Activated CD8-positive, alpha-beta memory T cell treated with anti-CD3 and anti-CD28 coated beads for 48 hours (primary cell): Measurements from ENCODE around the gene AHRR.
A peak's percentile ranks its signal among the peaks of the same experiment; 100 is the strongest.
"Not testable (repeated sequence)": the region's sequence is repeated elsewhere in the genome, so short reads cannot be mapped to it uniquely, and the experiment has no call there.

ENCODE experiments used
- DNase-seq, 3 experiments: peaks; one replicate each; pipeline ENCODE4 v3.0.0-alpha.2; 2020; ENCODE audit warnings: low read depth in 2 of 3, low spot score in 2 of 3

The AHRR gene

DNA sequence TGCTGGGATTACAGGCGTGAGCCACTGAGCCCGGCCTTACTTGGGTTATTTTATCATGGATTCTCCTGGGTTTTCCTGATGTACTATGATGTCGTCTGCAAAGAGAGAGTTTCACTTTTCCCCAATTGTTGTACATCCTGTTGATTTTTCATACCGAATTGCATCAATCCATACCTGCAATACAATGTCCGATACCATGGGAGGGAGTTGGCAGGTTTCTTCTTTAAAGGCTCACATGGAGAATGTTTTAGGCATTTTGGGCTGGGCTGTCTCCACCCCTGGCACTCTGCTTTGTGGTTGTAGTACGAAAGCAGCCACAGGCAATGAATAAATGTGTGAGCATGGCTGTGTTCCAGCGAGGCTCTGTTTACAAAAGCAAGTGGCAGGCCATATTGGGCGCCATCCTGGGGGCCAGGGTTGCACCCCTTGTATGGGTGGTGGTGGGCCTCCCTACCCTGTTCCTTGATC lies 86.3 kb downstream of the AHRR start:
- no peak for DNase-seq

DNA sequence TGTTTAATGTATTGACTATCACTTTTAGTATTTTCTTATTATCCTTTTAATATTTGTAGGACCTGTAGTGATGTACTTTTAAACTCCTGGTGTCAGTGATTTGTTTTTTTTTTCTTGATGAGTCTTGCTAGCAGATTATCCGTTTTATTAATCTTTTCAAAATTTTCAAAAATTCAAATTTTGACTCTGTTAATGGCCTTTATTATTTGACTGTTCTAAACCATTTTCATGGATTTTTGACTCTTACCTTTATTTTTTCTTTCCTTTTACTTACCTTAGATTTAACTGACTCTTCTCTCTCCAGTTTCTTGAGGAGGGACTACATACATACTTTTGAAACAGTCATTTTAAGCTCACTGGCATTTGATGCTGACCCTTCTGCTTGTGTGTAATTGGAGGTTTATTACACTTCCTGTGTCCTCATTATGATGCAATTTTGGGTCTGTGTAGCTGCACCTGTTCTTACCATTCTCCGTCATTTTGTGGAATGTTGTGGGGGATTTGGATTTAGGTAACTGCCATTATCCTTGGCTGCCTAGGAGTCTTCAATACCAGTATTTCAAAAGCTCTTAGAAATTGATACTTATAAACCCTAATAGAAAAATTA lies 89.5 kb downstream of the AHRR start:
- DNase-seq = no peak

DNA sequence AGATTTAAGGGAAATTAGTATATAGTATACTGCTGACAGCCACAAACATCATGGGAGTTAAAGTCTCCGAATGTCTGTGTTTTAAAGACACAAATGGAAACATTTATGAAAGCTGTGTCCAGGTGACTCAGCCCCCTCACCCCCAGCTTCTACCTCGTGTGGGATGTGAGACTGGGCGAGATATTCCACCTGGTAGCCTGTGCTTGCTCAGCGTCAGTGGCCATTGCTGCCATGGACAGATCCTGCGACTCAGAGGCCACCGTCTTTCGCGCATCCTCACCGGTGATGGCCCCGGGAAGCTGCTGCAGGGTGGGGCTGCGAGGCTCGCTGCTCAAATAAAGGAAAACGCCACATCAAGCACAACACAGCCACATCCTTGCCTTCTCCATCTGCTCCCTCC lies 90.2 kb downstream of the AHRR start:
- DNase-seq = peak in 2 of 3 experiments; percentile 23 to 36

DNA sequence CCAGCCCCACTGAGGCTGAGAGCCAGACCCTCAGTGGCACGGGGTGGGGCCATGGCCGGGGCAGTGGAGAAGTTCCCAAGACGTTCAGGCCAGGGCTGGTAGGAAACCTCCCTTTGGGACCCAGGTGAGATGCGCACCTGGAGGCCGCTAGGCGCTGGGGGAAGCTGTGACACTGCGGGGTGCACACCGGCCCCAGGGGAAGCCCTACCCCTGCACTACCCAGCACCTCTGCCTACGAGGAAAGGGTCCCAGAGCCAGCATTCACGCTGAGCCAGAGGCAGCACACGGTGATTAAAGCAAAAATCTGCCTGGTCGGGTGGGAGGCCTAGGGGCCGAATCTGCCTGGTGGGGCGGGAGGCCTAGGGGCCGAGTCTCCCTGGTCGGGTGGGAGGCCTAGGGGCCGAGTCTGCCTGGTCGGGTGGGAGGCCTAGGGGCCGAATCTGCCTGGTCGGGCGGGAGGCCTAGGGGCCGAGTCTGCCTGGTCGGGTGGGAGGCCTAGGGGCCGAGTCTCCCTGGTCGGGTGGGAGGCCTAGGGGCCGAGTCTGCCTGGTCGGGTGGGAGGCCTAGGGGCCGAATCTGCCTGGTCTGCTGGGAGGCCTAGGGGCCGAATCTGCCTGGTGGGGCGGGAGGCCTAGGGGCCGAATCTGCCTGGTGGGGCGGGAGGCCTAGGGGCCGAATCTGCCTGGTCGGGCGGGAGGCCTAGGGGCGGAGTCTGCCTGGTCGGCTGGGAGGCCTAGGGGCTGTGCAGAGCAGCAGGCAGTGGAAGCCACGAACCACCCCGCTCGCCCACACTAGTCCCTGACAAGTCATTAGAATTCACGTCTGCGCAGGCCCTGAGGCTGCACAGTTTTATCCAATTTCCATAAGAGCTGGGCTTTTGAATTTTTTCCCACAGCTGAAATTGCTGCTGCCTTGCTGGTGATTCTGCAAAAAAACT lies 93.7 kb downstream of the AHRR start:
- DNase-seq = not testable (repeated sequence)

DNA sequence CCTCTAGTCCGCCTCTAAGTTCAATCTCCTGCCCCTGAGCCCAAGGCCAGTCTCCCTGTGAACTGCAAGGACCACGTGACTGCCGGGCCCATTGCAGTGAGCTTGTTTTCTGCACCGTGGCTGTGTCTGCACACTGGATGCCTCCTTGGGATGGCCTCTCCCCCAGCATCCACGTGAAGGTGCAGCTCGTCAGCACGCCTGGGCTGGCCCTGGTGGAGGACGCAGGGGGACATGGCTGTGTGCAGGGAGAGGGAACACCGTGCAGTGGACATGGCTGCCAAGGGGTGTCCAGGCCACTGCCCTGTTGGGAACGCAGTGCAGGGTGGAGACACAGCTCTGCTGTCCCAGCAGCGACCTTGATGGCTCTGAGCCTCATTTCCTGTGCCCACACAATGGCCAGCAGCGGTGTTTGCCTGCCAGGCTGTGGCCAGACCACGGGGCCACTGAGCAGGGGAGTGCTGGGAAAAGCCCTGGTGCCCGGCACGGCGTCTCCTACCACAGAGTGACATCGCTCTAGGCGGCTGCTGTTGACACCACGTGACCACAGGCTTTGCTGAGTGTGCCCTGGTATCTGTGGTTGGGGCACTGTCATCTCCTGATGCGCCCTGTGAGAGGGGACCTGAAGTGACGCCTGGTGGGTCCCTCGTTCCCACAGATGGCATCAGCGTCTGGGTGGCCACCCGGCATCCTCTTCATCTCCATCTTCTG lies 94.6 kb downstream of the AHRR start:
- no peak for DNase-seq

DNA sequence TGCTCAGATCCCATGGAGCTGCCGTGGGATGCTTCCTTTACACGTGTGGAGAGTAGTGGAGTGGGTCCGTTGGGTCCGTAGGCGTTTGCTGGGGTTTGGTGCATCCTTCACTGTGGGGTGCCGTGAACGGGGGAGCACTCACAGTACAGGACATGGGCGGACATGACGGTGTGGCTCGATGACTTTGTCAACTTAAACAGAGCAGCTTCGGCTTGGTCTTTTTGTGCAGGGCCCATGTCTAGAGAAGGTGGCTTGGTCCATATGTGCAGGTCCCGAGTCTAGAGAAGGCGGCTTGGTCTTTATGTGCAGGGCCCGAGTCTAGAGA lies 95.1 kb downstream of the AHRR start:
- DNase-seq = no peak

DNA sequence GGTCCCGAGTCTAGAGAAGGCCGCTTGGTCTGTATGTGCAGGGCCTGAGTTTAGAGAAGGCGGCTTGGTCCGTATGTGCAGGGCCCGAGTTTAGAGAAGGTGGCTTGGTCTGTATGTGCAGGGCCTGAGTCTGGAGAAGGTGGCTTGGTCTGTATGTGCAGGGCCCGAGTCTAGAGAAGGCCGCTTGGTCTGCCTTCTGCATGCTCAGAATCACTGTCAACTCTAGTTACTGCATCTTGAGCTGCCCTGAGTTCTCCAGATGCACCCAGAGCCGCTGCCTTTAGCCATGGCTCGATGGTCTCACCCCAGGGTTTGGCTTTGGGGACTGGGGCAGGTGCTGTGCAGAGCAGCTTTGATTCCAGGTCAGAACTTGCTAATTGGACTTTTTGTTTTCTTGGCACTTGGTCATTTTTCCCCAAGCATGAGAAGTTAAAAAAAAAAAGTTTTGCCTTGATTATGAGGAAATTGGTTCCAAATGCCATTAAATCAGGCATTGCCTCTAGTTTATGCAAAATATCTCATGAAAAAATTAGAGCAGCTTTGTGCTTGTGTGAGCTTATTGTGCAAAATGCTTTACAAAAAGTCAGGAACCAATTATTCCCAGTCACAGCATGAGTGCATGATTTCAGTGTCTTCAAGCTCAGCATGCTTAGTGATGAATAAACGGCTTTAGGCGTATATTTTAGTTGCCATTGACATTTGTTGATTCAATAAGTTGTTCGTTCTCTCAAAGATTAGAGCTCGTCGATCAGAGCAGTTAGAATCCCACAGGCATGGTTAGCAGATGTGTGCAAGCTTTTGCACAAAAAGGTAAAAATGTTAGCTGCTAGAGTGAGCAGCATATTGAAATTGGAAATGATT lies 96.0 kb downstream of the AHRR start:
- no peak for DNase-seq

DNA sequence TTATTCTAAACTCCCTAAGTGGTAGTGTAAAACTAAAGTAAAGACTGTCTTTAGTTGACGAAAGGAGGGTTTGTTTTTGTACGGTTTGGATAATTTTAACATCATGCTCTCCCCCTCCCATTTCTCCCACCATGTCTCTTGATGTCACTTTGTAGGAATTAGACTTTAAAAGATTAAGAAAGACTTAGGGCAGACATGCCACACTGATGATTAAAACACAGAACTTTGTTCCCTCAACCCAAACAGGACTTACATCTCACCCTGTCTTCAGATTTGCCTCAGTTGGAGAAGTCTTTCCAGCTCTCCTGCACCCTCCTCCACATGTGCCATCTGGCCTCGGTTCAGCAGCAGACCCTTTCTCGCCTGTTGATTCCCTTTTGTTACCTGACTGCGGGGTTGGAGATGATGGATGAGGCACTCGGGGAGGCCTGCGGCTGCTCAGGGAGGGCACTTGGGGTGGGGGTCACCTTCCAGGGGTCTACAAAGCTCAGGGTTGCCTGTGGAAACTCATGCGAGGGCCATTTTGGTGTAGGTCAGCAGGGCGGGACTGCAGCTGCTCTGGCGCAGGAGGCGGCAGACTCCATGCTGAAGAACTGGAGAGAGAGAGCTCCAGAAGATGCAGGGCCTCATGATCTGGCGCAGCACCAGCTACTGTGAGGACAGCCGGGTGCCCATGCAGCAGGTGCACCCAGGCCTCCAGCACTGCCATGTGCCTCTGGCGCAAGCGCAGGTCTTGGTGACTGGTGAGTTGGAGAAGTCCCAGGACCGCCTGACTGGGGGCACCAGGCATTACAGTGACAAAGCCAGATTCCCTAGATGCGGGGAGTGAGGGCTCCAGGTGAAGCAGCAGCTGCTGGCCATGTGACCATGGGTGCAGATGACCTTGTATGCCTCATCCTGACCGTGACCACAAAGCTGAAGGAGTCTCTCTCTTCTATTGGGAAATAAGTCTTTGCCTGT lies 96.9 kb downstream of the AHRR start:
- no peak for DNase-seq

DNA sequence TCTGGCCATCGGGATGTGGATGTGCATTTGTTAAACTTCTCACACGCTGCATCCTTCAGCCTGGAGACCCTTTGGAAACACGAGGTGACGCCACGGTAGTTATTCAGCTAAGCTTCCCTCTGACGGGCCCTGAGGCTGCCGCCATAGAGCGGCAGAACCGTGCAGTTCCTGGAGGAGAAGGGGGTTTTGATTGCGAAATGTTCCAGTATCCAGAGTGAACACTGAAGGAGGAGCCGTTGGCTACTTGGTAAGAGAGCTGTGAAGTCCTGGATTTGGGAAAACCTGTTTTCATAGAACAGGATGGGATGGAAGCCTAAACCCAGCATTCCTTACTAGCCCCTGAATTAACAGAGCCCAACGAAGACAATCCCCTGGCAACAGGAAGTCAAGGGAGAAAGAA lies 98.5 kb downstream of the AHRR start:
- no peak for DNase-seq

DNA sequence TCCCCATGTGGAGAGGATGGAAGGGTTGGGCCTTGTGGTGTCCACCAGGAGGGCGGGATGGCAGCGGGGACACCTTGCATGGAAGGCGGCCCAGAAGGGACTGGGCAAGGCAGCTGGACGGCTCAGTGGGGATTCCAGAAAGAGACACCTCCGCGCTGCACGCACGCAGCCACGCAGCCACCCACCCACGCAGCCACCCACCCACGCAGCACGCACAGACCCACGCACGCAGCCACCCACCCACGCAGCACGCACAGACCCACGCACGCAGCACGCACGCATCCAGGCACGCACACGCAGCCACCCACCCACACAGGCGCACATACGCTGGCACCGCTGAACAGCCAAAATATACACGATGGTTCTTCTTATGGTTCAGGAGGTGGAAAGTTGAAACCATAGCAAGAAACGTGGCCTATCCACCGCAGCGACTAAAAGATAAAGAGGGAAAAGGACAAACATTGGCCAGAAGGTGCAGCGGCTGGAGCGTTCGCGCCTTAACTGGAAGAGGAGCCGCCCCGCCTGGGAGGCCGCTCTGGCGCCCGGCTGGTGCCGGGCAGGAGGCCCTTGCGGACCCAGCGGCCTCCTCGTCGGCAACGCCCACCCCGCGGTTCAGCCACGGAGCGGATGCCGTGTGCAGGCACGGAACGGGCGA lies 99.2 kb downstream of the AHRR start:
- DNase-seq = no peak

DNA sequence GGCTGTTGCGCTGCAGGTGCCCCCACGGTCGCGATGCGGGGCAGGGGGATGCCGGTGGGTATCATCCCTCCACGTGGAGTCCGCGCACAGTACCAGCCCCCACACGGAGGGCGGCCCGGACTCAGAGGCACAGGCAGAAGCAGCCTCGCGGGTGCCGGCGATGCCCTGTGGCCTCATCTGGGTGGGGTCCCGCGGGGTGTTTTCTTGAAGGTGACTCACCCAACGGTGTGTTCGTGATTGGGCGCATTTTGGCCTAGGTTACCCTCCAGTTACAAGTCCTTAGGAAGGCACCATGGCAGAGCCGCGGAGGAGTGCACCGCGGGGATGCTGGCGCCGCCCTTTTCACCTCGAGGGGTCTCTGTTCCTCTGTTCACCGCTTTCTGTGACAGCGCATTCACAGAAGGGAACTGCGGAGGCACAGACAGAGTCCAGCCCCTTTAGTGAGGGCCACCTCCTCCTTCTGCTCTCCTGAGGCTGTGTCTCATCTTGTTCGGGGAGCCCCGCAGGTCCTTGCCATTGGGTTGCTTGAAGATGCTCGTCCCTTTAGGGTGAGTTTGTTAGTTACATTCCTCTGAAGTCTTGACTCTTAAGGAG lies 99.9 kb downstream of the AHRR start:
- no peak for DNase-seq

DNA sequence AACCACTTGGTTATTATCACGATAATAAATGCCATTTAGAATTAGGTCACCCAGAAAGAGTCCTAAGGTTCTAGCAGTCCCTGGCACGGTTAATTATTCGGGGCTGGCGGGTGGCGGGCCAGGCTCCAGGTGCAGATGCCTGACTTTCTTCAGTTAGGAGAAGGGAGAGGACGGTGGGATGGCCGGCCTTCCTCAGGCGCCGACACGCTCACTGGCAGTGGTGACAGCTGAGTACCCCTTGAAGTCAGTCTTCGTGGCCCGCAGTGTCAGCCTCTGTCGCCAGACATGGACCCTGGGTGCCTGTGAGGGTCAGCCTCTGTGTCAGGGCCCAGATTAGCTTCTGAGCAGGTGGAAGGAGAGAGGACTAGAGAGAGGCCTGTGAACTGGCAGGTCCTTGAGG lies 100.4 kb downstream of the AHRR start:
- no peak for DNase-seq

DNA sequence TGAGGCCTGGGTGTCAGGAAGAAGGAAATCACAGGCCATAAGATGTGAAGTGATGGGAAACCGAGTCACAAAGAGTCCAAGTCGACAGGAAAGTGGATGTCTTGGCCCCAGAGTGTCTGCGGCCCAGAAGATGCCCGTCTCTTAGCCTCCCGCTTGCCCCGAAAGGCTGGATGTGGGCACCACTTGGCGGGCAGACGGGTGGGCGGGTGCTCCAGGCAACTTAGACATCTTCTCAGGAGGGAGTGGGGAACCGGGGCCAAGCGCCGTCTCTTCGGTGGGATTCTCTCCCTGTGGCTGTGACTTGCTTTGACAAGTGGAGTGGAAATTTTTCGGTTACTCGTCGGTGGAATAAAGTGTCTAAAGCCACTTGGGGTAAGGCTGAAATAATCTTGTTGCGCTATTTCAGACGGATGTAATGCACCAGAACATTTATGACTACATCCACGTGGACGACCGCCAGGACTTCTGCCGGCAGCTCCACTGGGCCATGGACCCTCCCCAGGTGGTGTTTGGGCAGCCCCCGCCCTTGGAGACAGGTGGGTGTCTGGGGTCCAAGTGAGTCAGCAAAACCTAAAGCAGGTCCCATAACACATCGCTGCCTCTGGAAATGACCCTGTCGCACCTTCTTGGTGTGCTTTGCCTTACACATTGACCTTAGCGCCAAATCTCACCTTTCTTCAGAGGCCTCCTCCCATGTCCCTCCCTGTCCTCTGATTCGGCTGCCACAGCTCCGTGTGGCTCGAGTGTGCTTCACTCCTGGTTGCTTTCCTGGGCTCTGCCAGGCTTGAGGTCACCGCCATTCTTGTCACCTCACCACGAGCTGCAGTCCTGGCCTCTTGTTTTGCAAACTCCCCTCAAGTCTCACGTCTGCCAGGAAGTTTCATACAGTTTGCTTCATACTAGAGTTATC lies 101.1 kb downstream of the AHRR start:
- DNase-seq = no peak

DNA sequence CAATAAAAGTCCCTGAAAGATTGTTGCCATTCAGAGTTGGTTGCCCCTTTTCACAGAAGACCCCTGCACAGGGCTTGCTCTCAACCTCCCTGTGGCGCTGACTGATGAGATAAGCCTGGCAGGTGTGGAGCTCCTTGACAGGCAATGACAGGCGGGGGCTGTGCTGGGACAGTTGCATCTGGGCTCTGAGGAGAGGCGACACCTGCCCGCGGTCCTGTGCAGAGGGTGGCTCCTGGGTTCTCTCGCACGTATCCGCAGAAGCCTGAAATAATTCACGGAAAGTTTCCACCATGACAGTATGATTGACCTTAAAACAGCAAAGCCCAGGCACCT lies 101.7 kb downstream of the AHRR start:
- no peak for DNase-seq

DNA sequence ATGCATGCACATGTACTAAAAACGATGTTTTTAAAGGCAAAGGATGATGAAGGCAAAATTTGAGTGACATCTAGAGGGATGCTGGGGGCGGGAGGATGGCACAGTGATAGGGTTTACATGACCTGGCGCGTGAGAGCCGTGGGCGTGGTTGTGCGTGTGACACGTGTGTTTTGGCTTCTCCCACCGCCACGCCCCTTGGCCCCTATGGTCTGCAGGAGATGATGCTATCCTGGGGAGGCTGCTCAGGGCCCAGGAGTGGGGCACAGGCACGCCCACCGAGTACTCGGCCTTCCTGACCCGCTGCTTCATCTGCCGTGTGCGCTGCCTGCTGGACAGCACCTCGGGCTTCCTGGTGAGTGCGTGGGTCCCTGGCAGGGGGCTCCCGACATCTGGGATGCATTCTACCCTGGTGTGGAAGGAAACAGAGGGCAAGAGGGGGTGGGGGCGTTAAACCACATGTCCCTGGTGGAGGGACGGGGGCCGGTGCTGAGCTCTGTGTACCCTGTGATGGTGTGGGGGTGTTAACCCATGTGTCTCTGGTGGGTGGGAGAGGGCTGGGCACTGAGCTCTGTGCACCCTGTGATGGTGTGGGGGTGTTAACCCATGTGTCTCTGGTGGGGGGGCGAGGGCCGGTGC lies 102.2 kb downstream of the AHRR start:
- no peak for DNase-seq

DNA sequence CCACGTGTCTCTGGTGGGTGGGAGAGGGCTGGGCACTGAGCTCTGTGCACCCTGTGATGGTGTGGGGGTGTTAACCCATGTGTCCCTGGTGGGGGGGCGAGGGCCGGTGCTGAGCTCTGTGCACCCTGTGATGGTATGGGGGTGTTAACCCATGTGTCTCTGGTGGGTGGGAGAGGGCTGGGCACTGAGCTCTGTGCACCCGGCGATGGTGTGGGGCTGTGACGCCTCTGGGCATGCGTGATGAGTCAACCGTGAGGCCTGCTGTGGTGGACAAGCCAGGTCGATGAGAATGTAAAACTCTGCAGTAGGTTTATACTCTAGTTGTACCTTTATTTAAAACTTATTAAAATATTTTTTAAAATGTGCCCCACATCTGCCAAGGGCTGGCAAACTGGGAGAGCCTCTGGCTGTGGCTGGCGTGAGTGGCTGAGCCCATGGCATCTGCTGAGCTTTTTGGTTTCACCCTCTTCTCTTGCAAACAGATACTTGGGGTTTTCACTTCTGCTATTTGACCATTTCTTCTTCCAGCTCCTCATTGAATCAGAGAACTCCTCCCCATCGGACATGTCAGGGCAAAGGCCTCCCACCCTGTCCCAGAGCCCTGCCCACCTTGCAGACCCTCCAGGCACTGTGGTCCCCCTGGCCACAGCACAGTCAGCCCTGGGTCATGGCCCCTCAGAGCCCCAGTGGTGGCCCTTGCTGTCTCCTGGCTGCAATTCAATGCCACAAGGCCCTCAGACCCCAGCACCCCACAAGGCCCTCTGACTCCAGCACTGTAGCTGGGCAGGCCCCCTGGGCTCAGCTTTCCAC lies 103.0 kb downstream of the AHRR start:
- no peak for DNase-seq

DNA sequence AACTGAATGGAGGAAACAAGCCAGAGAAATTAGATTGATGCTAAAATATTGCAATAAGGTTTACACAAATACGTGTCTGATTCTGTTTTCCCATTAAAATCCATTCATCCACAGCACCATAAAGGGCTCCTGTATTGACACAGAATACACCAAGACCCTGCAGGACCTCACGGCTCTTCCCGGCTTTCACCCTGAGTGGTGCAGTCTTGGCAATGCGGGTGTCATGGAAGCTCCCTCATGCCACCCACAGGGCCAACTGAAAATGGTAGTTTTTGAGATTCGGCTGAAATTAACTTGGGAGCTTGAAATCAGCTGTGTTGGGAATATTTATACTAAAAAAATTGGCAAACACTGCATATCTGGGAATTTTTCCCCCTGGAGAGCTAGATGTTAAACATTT lies 104.2 kb downstream of the AHRR start:
- no peak for DNase-seq
